ENCODE results near the gene TSPAN11.
A peak's percentile ranks its signal among the peaks of the same experiment; 100 is the strongest.

Gene TSPAN11

DNA sequence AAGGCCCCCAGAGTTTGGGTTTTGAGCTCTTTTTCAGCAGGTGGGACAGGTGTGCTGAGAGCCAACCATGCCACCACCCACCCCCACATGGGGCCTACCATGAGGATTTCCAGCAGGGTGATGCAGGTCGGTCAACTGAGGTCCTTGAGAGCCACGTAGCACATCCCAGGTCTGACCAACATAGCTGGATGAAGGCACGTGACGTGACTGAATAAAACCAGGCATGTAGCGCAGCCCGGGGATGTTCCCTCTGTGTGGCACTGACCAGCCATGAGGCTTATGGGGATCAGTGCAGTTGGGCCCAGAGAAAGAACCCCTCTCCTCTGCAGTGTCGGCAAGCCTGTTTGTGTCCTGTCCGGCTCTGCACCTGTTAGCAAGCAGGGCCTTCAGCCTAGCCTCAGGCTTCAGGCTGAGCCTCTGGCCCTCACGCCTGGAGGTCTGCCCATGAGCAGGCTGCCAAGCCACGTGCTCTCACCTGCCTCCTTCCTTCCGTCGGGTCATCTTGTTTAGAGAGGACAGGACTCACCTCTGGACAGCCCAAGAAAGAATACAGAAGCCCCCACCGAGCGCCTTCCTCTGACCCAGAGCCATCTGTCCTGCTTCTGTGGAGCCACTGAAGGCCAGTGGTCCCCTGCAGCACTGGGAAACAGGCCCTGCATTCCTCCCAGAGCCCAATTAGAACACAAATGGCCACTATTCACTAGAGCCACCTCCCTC is 38.5 kb downstream of the TSPAN11 start:
- TF ChIP-seq PPARA (CRISPR knock-in tag; IDR thresholded peaks at IDR 0.05; ENCODE audit: borderline replicate concordance) (no peak), CSDC2 (CRISPR knock-in tag; IDR thresholded peaks at IDR 0.05) (no peak), BACH2 (CRISPR knock-in tag; IDR thresholded peaks at IDR 0.05; ENCODE audit: borderline replicate concordance) (no peak), ZNF565 (CRISPR knock-in tag; conservative IDR thresholded peaks at IDR 0.05; ENCODE audit: low read depth) (no peak), ZFP30 (CRISPR knock-in tag; IDR thresholded peaks at IDR 0.05) (no peak), RARB (CRISPR knock-in tag; IDR thresholded peaks at IDR 0.05) (no peak), SNAI2 (CRISPR knock-in tag; IDR thresholded peaks at IDR 0.05) (no peak), TCF4 (CRISPR knock-in tag; IDR thresholded peaks at IDR 0.05; ENCODE audit: borderline replicate concordance) (no peak), ARNTL (CRISPR knock-in tag; IDR thresholded peaks at IDR 0.05; ENCODE audit: borderline replicate concordance, low read depth) (no peak), ESRRG (CRISPR knock-in tag; IDR thresholded peaks at IDR 0.05) (no peak), ZC3H10 (CRISPR knock-in tag; IDR thresholded peaks at IDR 0.05) (no peak)
- TF ChIP-seq, protein P1, sequence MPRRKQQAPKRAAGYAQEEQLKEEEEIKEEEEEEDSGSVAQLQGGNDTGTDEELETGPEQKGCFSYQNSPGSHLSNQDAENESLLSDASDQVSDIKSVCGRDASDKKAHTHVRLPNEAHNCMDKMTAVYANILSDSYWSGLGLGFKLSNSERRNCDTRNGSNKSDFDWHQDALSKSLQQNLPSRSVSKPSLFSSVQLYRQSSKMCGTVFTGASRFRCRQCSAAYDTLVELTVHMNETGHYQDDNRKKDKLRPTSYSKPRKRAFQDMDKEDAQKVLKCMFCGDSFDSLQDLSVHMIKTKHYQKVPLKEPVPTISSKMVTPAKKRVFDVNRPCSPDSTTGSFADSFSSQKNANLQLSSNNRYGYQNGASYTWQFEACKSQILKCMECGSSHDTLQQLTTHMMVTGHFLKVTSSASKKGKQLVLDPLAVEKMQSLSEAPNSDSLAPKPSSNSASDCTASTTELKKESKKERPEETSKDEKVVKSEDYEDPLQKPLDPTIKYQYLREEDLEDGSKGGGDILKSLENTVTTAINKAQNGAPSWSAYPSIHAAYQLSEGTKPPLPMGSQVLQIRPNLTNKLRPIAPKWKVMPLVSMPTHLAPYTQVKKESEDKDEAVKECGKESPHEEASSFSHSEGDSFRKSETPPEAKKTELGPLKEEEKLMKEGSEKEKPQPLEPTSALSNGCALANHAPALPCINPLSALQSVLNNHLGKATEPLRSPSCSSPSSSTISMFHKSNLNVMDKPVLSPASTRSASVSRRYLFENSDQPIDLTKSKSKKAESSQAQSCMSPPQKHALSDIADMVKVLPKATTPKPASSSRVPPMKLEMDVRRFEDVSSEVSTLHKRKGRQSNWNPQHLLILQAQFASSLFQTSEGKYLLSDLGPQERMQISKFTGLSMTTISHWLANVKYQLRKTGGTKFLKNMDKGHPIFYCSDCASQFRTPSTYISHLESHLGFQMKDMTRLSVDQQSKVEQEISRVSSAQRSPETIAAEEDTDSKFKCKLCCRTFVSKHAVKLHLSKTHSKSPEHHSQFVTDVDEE (CRISPR knock-in tag; IDR thresholded peaks at IDR 0.05), result no peak
- TF ChIP-seq, protein P2, sequence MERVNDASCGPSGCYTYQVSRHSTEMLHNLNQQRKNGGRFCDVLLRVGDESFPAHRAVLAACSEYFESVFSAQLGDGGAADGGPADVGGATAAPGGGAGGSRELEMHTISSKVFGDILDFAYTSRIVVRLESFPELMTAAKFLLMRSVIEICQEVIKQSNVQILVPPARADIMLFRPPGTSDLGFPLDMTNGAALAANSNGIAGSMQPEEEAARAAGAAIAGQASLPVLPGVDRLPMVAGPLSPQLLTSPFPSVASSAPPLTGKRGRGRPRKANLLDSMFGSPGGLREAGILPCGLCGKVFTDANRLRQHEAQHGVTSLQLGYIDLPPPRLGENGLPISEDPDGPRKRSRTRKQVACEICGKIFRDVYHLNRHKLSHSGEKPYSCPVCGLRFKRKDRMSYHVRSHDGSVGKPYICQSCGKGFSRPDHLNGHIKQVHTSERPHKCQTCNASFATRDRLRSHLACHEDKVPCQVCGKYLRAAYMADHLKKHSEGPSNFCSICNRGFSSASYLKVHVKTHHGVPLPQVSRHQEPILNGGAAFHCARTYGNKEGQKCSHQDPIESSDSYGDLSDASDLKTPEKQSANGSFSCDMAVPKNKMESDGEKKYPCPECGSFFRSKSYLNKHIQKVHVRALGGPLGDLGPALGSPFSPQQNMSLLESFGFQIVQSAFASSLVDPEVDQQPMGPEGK (CRISPR knock-in tag; IDR thresholded peaks at IDR 0.05; ENCODE audit: borderline replicate concordance), result no peak
- ATAC-seq, result no peak

DNA sequence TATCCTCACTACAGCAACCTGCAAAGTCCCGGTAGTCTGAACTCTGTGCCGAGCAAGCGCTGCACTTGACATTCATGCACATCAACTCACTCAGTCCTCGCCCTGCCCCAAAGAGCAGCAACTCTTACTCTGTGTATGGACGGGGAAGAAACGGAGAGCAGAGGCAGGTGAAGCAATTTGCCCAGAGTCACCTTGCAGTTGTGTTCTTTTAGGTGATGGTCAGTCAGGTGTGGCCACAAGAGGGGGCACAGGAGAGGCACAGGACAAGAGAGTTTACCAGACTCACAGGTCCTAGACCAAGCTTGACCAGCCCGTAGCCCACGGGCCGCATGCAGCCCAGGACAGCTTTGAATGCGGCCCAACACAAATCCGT is 39.1 kb downstream of the TSPAN11 start:
- ATAC-seq, result 0 out of 3 replicates have a peak, but pooled peaks have one; percentile 35
- TF ChIP-seq POU6F1 (CRISPR knock-in tag; IDR thresholded peaks at IDR 0.05; ENCODE audit: borderline replicate concordance, low read depth), result no peak

GRCh38 chr12:30967026-30967425 is 40.5 kb downstream of the TSPAN11 start:
- TF ChIP-seq ARNTL (CRISPR knock-in tag; IDR thresholded peaks at IDR 0.05; ENCODE audit: borderline replicate concordance, low read depth) (no peak), GLIS3 (CRISPR knock-in tag; IDR thresholded peaks at IDR 0.05) (no peak), ZNF565 (CRISPR knock-in tag; conservative IDR thresholded peaks at IDR 0.05; ENCODE audit: low read depth) (no peak), POU6F1 (CRISPR knock-in tag; IDR thresholded peaks at IDR 0.05; ENCODE audit: borderline replicate concordance, low read depth) (no peak), ZFP30 (CRISPR knock-in tag; IDR thresholded peaks at IDR 0.05) (no peak), RARB (CRISPR knock-in tag; IDR thresholded peaks at IDR 0.05) (no peak), TOX (CRISPR knock-in tag; IDR thresholded peaks at IDR 0.05; ENCODE audit: borderline replicate concordance) (no peak), ZNF8 (CRISPR knock-in tag; IDR thresholded peaks at IDR 0.05) (no peak), CSDC2 (CRISPR knock-in tag; IDR thresholded peaks at IDR 0.05) (no peak)
- TF ChIP-seq, protein P3, sequence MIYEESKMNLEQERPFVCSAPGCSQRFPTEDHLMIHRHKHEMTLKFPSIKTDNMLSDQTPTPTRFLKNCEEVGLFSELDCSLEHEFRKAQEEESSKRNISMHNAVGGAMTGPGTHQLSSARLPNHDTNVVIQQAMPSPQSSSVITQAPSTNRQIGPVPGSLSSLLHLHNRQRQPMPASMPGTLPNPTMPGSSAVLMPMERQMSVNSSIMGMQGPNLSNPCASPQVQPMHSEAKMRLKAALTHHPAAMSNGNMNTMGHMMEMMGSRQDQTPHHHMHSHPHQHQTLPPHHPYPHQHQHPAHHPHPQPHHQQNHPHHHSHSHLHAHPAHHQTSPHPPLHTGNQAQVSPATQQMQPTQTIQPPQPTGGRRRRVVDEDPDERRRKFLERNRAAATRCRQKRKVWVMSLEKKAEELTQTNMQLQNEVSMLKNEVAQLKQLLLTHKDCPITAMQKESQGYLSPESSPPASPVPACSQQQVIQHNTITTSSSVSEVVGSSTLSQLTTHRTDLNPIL (CRISPR knock-in tag; IDR thresholded peaks at IDR 0.05; ENCODE audit: low read depth), result no peak
- no peak for ATAC-seq

Measured in SK-N-SH treated with all-trans-retinoic acid at 6 μM for 48 hours (cell line).